ENCODE data around the gene NUBPL.

- TF ChIP-seq POLR2AphosphoS5 (IDR thresholded peaks at IDR 0.05) (no peak), CTCF (IDR thresholded peaks at IDR 0.05) (no peak), POLR2A (IDR thresholded peaks at IDR 0.05) (no peak)
Measured at GRCh38 chr14:31726337-31726736, 165.1 kb downstream of the NUBPL start.

Data from sigmoid colon (tissue), 4 donors.